MM.1S (cell line): Measurements from ENCODE around the gene CLEC4D.

Experiments used
- DNase-seq: peaks from one replicate; pipeline ENCODE4 v3.0.0-alpha.2; 2015
- H2AFZ ChIP-seq: fragments of 300-600 bp; sonication (generic); 2 replicates; pipeline ENCODE4 v1.6.0; 2016; ENCODE audit warnings: antibody characterized with exemption, low read length
- H3F3A ChIP-seq: fragments of 300-600 bp; sonication (generic); 2 replicates; pipeline ENCODE4 v1.6.1; 2016; ENCODE audit warnings: mild to moderate bottlenecking, antibody characterized with exemption, low read length, moderate library complexity, mixed read lengths; ENCODE audit not compliant: insufficient read depth
- H3K27ac ChIP-seq: fragments of 300-600 bp; sonication (generic); 2 replicates; pipeline ENCODE4 v1.5.1; 2016; ENCODE audit warnings: mild to moderate bottlenecking, low read length
- H3K27me3 ChIP-seq: fragments of 300-600 bp; sonication (generic); replicated peaks from 2 replicates; pipeline ENCODE4 v1.6.0; 2016; ENCODE audit warnings: low read length; ENCODE audit not compliant: insufficient read depth
- H3K36me3 ChIP-seq: fragments of 300-600 bp; sonication (generic); replicated peaks from 2 replicates; pipeline ENCODE4 v1.6.1; 2016; ENCODE audit warnings: mild to moderate bottlenecking, low read length, mixed read lengths; ENCODE audit not compliant: insufficient read depth
- H3K4me1 ChIP-seq: fragments of 300-600 bp; sonication (generic); 2 replicates; pipeline ENCODE4 v1.6.1; 2016; ENCODE audit warnings: low read length, mixed read lengths
- H3K4me2 ChIP-seq: fragments of 300-600 bp; sonication (generic); 2 replicates; pipeline ENCODE4 v1.6.0; 2016; ENCODE audit warnings: low read depth, low read length
- H3K4me3 ChIP-seq: fragments of 300-600 bp; sonication (generic); 2 replicates; pipeline ENCODE4 v1.5.1; 2016; ENCODE audit warnings: low read length, mixed read lengths
- H3K79me2 ChIP-seq: fragments of 300-600 bp; sonication (generic); 2 replicates; pipeline ENCODE4 v1.6.1; 2016; ENCODE audit warnings: mixed run types, low read length, mixed read lengths
- H3K9ac ChIP-seq: fragments of 300-600 bp; sonication (generic); 2 replicates; pipeline ENCODE4 v1.6.1; 2016; ENCODE audit warnings: low read length, mixed read lengths
- H3K9me2 ChIP-seq: fragments of 300-600 bp; sonication (generic); replicated peaks from 2 replicates; pipeline ENCODE4 v1.6.1; 2016; ENCODE audit warnings: mild to moderate bottlenecking, low read length, mixed read lengths; ENCODE audit not compliant: insufficient read depth
- H3K9me3 ChIP-seq: fragments of 300-600 bp; sonication (generic); replicated peaks from 2 replicates; pipeline ENCODE4 v1.6.1; 2016; ENCODE audit warnings: mild to moderate bottlenecking, low read length, mixed read lengths; ENCODE audit not compliant: insufficient read depth
- H4K20me1 ChIP-seq: fragments of 300-600 bp; sonication (generic); 2 replicates; pipeline ENCODE4 v1.6.1; 2016; ENCODE audit warnings: mild to moderate bottlenecking, low read length, moderate library complexity, mixed read lengths; ENCODE audit not compliant: insufficient read depth
- CTCF ChIP-seq: fragments of 300-600 bp; sonication (generic); IDR thresholded peaks from 2 replicates; pipeline ENCODE4 v1.5.1; 2016; ENCODE audit warnings: antibody characterized with exemption, low read length, mixed read lengths
- EZH2 ChIP-seq: fragments of 300-600 bp; sonication (generic); optimal IDR thresholded peaks from 2 replicates; pipeline ENCODE3; 2017; ENCODE audit warnings: low read depth, mild to moderate bottlenecking, antibody characterized with exemption, low read length, mixed read lengths
- EZH2phosphoT487 ChIP-seq: fragments of 300-600 bp; sonication (generic); IDR thresholded peaks from 2 replicates; pipeline ENCODE4 v1.6.1; 2018; ENCODE audit warnings: antibody characterized with exemption, low read length

Gene CLEC4D

GRCh38 chr12:8507596-8507995 lies 5.7 kb upstream of the CLEC4D start:
- H3K4me2 ChIP-seq = no peak overlapping the region
- H3K9ac ChIP-seq = no peak overlapping the region
- H2AFZ ChIP-seq = no peak overlapping the region

GRCh38 chr12:8508223-8508622 lies 5.1 kb upstream of the CLEC4D start:
- no peaks in the 10 kb centered on the region for H3F3A ChIP-seq
- H3K79me2 ChIP-seq = no peaks in the 10 kb centered on the region
- H3K36me3 ChIP-seq = no peaks in the 10 kb centered on the region
- no peak overlapping the region for H2AFZ ChIP-seq
- H3K4me3 ChIP-seq = no peak overlapping the region
- TF ChIP-seq CTCF (no peak), EZH2phosphoT487 (no peak), EZH2 (no peak)
- no peaks in the 10 kb centered on the region for H4K20me1 ChIP-seq
- H3K27me3 ChIP-seq = no peaks in the 10 kb centered on the region
- no peak for DNase-seq
- H3K9me2 ChIP-seq = no peaks in the 10 kb centered on the region
- H3K4me2 ChIP-seq = no peak overlapping the region
- no peaks in the 10 kb centered on the region for H3K4me1 ChIP-seq
- H3K9me3 ChIP-seq = no peaks in the 10 kb centered on the region
- no peak overlapping the region for H3K9ac ChIP-seq
- H3K27ac ChIP-seq = no peak overlapping the region

More at GRCh38 chr12:8507596-8507995, 5.7 kb upstream of the CLEC4D start:
- no peak overlapping the region for H3K4me3 ChIP-seq
- TF ChIP-seq CTCF = no peak
- TF ChIP-seq EZH2phosphoT487 = no peak
- no peak for TF ChIP-seq EZH2
- H3K27ac ChIP-seq = no peak overlapping the region
- no peaks in the 10 kb centered on the region for H3F3A ChIP-seq
- no peaks in the 10 kb centered on the region for H3K36me3 ChIP-seq
- no peaks in the 10 kb centered on the region for H3K9me2 ChIP-seq
- no peaks in the 10 kb centered on the region for H3K4me1 ChIP-seq
- no peaks in the 10 kb centered on the region for H3K79me2 ChIP-seq
- no peaks in the 10 kb centered on the region for H3K27me3 ChIP-seq
- no peak for DNase-seq
- H4K20me1 ChIP-seq = no peaks in the 10 kb centered on the region
- no peaks in the 10 kb centered on the region for H3K9me3 ChIP-seq

- TF ChIP-seq CTCF = no peak
- no peak for TF ChIP-seq EZH2phosphoT487
- TF ChIP-seq EZH2 = no peak
These were observed 4.1 kb upstream of the CLEC4D start for GRCh38 chr12:8508910-8509841.

More at GRCh38 chr12:8508910-8509841, 4.1 kb upstream of the CLEC4D start:
- Histone ChIP-seq H3K9me3 (no peaks in the 10 kb centered on the region), H3F3A (no peaks in the 10 kb centered on the region), H3K9ac (no peak overlapping the region), H3K4me1 (no peaks in the 10 kb centered on the region), H3K4me3 (no peak overlapping the region), H3K27me3 (no peaks in the 10 kb centered on the region), H3K36me3 (no peaks in the 10 kb centered on the region), H2AFZ (no peak overlapping the region), H3K79me2 (no peaks in the 10 kb centered on the region), H3K4me2 (no peak overlapping the region), H3K9me2 (no peaks in the 10 kb centered on the region), H3K27ac (no peak overlapping the region), H4K20me1 (no peaks in the 10 kb centered on the region)
- DNase-seq = no peak
